ENCODE data around the gene PAK4.

PAK4 gene

DNA sequence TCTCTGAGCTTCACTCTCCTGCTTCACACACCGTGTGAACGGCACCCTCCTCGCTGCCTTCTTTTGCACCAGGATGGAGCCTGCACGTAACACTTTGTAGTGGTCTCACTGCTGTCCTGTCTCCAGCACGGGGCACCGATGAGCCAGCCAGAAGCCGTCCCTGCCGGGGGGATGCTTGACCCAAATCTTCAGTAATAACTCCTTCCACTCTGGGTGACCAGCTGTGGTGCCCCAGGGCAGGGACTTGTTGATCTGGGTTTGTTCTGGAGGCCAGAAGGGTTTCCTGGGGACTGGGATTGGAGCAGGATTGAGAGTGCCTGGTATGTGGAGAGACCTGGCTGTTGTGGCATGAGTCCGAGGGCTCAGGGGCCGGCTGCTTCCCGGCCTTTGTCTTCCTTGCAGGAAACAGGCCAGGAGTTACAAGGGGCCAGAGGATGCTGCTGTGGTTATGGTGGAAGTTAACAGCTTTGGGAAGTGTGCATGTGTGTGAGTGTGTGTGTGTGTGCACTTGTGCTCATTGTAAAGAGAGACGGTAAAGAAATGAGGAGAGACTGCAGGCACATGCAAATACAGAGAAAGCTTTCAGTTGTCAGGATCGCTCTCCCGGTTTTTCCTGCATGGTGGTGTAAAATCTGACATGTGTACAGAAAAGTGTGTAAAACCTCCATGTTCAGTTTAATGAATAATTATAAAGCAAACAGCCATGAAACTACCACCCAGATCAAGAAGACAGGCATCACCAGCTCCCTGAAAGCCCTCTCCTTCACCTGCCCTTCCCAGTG is 18.9 kb downstream of the PAK4 start:
- Histone ChIP-seq H3K79me2 (ENCODE audit: insufficient read depth, low read length) (no peaks in the 10 kb centered on the region), H3K9me2 (replicated peaks; ENCODE audit: insufficient read depth, low read length) (no peaks in the 10 kb centered on the region), H3K9ac (ENCODE audit: low read length) (no peak overlapping the region), H4K20me1 (ENCODE audit: low read depth, low read length) (no peaks in the 10 kb centered on the region), H3F3A (ENCODE audit: insufficient read depth) (no peaks in the 10 kb centered on the region), H3K27me3 (ENCODE audit: low read length) (no peaks in the 10 kb centered on the region), H3K36me3 (ENCODE audit: low read length) (no peaks in the 10 kb centered on the region), H3K4me3 (ENCODE audit: insufficient read depth, low read length, poor library complexity, severe bottlenecking) (no peak overlapping the region), H3K4me2 (ENCODE audit: low read depth, low read length, poor library complexity, severe bottlenecking) (no peak overlapping the region), H2AFZ (ENCODE audit: low read depth, low read length, severe bottlenecking) (no peak overlapping the region), H3K27ac (ENCODE audit: low read depth, low read length) (no peak overlapping the region), H3K9me3 (ENCODE audit: insufficient read depth, low read length) (no peaks in the 10 kb centered on the region)
- TF ChIP-seq EZH2phosphoT487 (conservative IDR thresholded peaks at IDR 0.05; ENCODE audit: low read length) = no peak
- TF ChIP-seq, protein P1, sequence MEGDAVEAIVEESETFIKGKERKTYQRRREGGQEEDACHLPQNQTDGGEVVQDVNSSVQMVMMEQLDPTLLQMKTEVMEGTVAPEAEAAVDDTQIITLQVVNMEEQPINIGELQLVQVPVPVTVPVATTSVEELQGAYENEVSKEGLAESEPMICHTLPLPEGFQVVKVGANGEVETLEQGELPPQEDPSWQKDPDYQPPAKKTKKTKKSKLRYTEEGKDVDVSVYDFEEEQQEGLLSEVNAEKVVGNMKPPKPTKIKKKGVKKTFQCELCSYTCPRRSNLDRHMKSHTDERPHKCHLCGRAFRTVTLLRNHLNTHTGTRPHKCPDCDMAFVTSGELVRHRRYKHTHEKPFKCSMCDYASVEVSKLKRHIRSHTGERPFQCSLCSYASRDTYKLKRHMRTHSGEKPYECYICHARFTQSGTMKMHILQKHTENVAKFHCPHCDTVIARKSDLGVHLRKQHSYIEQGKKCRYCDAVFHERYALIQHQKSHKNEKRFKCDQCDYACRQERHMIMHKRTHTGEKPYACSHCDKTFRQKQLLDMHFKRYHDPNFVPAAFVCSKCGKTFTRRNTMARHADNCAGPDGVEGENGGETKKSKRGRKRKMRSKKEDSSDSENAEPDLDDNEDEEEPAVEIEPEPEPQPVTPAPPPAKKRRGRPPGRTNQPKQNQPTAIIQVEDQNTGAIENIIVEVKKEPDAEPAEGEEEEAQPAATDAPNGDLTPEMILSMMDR (IDR thresholded peaks at IDR 0.05; ENCODE audit: insufficient read depth, low read length, poor library complexity, severe bottlenecking) = no peak

- no peaks in the 10 kb centered on the region for H3K27me3 ChIP-seq (ENCODE audit: low read length)
- no peaks in the 10 kb centered on the region for H3F3A ChIP-seq (ENCODE audit: insufficient read depth)
- no peak overlapping the region for H3K27ac ChIP-seq (ENCODE audit: low read depth, low read length)
- no peak overlapping the region for H3K4me3 ChIP-seq (ENCODE audit: insufficient read depth, low read length, poor library complexity, severe bottlenecking)
- no peaks in the 10 kb centered on the region for H4K20me1 ChIP-seq (ENCODE audit: low read depth, low read length)
- H3K36me3 ChIP-seq (ENCODE audit: low read length) = no peaks in the 10 kb centered on the region
- no peak overlapping the region for H3K4me2 ChIP-seq (ENCODE audit: low read depth, low read length, poor library complexity, severe bottlenecking)
- TF ChIP-seq, protein P1 (IDR thresholded peaks at IDR 0.05; ENCODE audit: insufficient read depth, low read length, poor library complexity, severe bottlenecking) = no peak
- TF ChIP-seq EZH2phosphoT487 (conservative IDR thresholded peaks at IDR 0.05; ENCODE audit: low read length) = no peak
- H3K9me2 ChIP-seq (replicated peaks; ENCODE audit: insufficient read depth, low read length) = no peaks in the 10 kb centered on the region
- H3K79me2 ChIP-seq (ENCODE audit: insufficient read depth, low read length) = no peaks in the 10 kb centered on the region
- no peak overlapping the region for H3K9ac ChIP-seq (ENCODE audit: low read length)
- no peak overlapping the region for H2AFZ ChIP-seq (ENCODE audit: low read depth, low read length, severe bottlenecking)
- H3K9me3 ChIP-seq (ENCODE audit: insufficient read depth, low read length) = no peaks in the 10 kb centered on the region
Measured at GRCh38 chr19:39145180-39145953, 19.8 kb downstream of the PAK4 start.

DNA sequence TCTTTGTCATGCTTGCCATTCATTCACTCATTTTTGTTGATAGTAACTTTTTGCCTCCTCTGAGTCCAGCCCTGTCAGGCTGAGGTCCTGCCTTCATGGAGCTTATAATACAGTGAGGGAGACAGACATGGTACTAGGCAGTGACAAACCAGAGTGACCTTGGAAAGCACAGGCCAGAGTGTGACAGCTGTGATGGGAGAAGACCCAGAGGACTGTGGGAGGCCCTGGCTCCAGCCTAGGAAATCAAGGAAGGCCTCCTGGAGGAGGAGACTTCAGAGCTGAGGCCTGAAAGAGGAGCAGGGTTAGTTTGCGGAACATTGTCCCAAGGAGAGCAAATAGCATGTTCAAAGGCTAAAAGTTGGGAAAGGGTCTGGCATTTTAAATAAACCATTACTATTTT is 20.5 kb downstream of the PAK4 start:
- Histone ChIP-seq H3K27me3 (ENCODE audit: low read length) (no peaks in the 10 kb centered on the region), H3K4me3 (ENCODE audit: insufficient read depth, low read length, poor library complexity, severe bottlenecking) (no peak overlapping the region), H3K79me2 (ENCODE audit: insufficient read depth, low read length) (no peaks in the 10 kb centered on the region), H3K9me3 (ENCODE audit: insufficient read depth, low read length) (no peaks in the 10 kb centered on the region), H3K9me2 (replicated peaks; ENCODE audit: insufficient read depth, low read length) (no peaks in the 10 kb centered on the region), H3K36me3 (ENCODE audit: low read length) (no peaks in the 10 kb centered on the region), H3K27ac (ENCODE audit: low read depth, low read length) (no peak overlapping the region), H3K4me2 (ENCODE audit: low read depth, low read length, poor library complexity, severe bottlenecking) (no peak overlapping the region), H3F3A (ENCODE audit: insufficient read depth) (no peaks in the 10 kb centered on the region), H2AFZ (ENCODE audit: low read depth, low read length, severe bottlenecking) (no peak overlapping the region), H4K20me1 (ENCODE audit: low read depth, low read length) (no peaks in the 10 kb centered on the region), H3K9ac (ENCODE audit: low read length) (no peak overlapping the region)
- no peak for TF ChIP-seq EZH2phosphoT487 (conservative IDR thresholded peaks at IDR 0.05; ENCODE audit: low read length)
- TF ChIP-seq, protein P1 (IDR thresholded peaks at IDR 0.05; ENCODE audit: insufficient read depth, low read length, poor library complexity, severe bottlenecking) = no peak

Measured in SU-DHL-6 (cell line).